K562 (cell line): ENCODE data around the gene ACAP2. TPM values are rescaled to one million over a fixed set of nuclear protein-coding genes. Genes with fewer than 3 reads are reported as not detected.
A peak's percentile ranks its signal among the peaks of the same experiment; 100 is the strongest.

Experiments used
- BCLAF1 ChIP-seq, 2 experiments: fragments of 450-650 bp in 1 of 2; IDR thresholded peaks; 2 replicates each; pipeline ENCODE4 v1.6.1; 2011 to 2017; ENCODE audit warnings: low read depth in 2 of 2, antibody characterized with exemption in 1 of 2, borderline replicate concordance in 1 of 2, low read length in 1 of 2, mild to moderate bottlenecking in 1 of 2, mixed read lengths in 1 of 2; ENCODE audit not compliant: control insufficient read depth in 1 of 2
- BMI1 ChIP-seq: fragments of 150-350 bp; IDR thresholded peaks from 2 replicates; pipeline ENCODE4 v1.6.1; 2014; ENCODE audit warnings: low read length
- CREB5 ChIP-seq: fragments of 250-450 bp; sonication (Bioruptor Pico); IDR thresholded peaks from 2 replicates; pipeline ENCODE4 v1.5.0; 2020; ENCODE audit warnings: mild to moderate bottlenecking
- HBP1 ChIP-seq: fragments of 450-650 bp; formaldehyde crosslinking; IDR thresholded peaks from 2 replicates; pipeline ENCODE4 v1.4.0; 2022; ENCODE audit warnings: missing genetic modification characterization
- HIVEP1 ChIP-seq: fragments of 250-450 bp; sonication (Bioruptor Pico); IDR thresholded peaks from 2 replicates; pipeline ENCODE4 v1.4.0; 2020; ENCODE audit warnings: mild to moderate bottlenecking
- HMG20B ChIP-seq: fragments of 250-450 bp; sonication (Bioruptor Pico); IDR thresholded peaks from 2 replicates; pipeline ENCODE4 v1.5.0; 2021; ENCODE audit warnings: mild to moderate bottlenecking
- NEUROD1 ChIP-seq: fragments of 150-350 bp; IDR thresholded peaks from 2 replicates; pipeline ENCODE4 v1.6.1; 2014; ENCODE audit warnings: borderline replicate concordance, low read length, low read depth; ENCODE audit not compliant: partially characterized antibody
- PRPF4 ChIP-seq: fragments of 200-400 bp; formaldehyde crosslinking; IDR thresholded peaks from one replicate; pipeline ENCODE4 v1.6.1; 2017; ENCODE audit warnings: low read length, low read depth, mild to moderate bottlenecking; ENCODE audit not compliant: insufficient read depth, poor library complexity, severe bottlenecking
- TAL1 ChIP-seq: fragments of 450-650 bp; IDR thresholded peaks from 2 replicates; pipeline ENCODE4 v1.6.1; 2016; ENCODE audit warnings: mild to moderate bottlenecking
- TCF15 ChIP-seq: fragments of 250-450 bp; sonication (Bioruptor Pico); IDR thresholded peaks from 2 replicates; pipeline ENCODE4 v1.8.0; 2022; ENCODE audit warnings: moderate library complexity, mild to moderate bottlenecking, inconsistent platforms
- THRB ChIP-seq: fragments of 450-650 bp; formaldehyde crosslinking; conservative IDR thresholded peaks from 2 replicates; pipeline ENCODE4 v1.4.0; 2022; ENCODE audit warnings: mild to moderate bottlenecking, missing genetic modification characterization
- TRIM24 ChIP-seq, 2 experiments: fragments of 450-650 bp; IDR thresholded peaks; 2 replicates each; pipeline ENCODE4 v1.6.1; 2016
- ZNF133 ChIP-seq: fragments of 250-450 bp; sonication (Bioruptor Pico); IDR thresholded peaks from 2 replicates; pipeline ENCODE4 v1.4.0; 2020; ENCODE audit warnings: mild to moderate bottlenecking
- ZNF586 ChIP-seq: fragments of 450-650 bp; formaldehyde crosslinking; conservative IDR thresholded peaks from 2 replicates; pipeline ENCODE4 v1.4.0; 2020; ENCODE audit warnings: mild to moderate bottlenecking, moderate library complexity
- ZNF639 ChIP-seq, 2 experiments: fragments of 200-800 bp in 1 of 2; sonication (Bioruptor generic) in 1 of 2; sonication (generic) in 1 of 2; formaldehyde crosslinking in 1 of 2; IDR thresholded peaks in 1 of 2; conservative IDR thresholded peaks in 1 of 2; 2 replicates each; pipeline versions ENCODE4 v1.5.0 to v1.6.1; 2016 to 2020; ENCODE audit warnings: missing compliant biosample characterization in 1 of 2, missing genetic modification characterization in 1 of 2, missing genetic modification reagents in 1 of 2
- ZNF668 ChIP-seq: fragments of 250-450 bp; sonication (Bioruptor Pico); IDR thresholded peaks from 2 replicates; pipeline ENCODE4 v1.8.0; 2022; ENCODE audit warnings: mild to moderate bottlenecking, inconsistent platforms
- polyA plus RNA-seq, 8 experiments: library from polyadenylated mRNA; depleted of rRNA in 4 of 8; stranded (reverse) in 5 of 8; unstranded in 3 of 8; fragments of >200 nt; fragmentation: Nextera tagmentation in 2 of 8; fragmentation: Illumina TruSeq in 1 of 8; extraction: Ambion mirVana in 2 of 8; extraction: Trizol in 1 of 8; gene quantifications; 2 replicates each; pipeline versions ENCODE4 v1.2.1 to v1.2.3, GENCODE V29; 2011 to 2014; ENCODE audit warnings: inconsistent platforms in 1 of 8, missing spikeins in 1 of 8
- total RNA-seq, 7 experiments: library from RNA; depleted of rRNA in 6 of 7; stranded (reverse); fragments of >200 nt in 6 of 7; fragmentation: Illumina TruSeq in 2 of 7; extraction: Trizol in 2 of 7; gene quantifications; 2 replicates each; pipeline versions ENCODE4 v1.2.1 to v1.2.3, GENCODE V29; 2011 to 2021; ENCODE audit warnings: low replicate concordance in 1 of 7

Gene ACAP2
- total and polyA plus RNA-seq, 9 of the 15 experiments (the other 6 are each of a cell fraction or from before 2014, with no cell fraction given), result 10.6 to 52.7 (median 34.4) TPM

GRCh38 chr3:195352895-195353488 lies 89.8 kb downstream of the ACAP2 start (continued):
- TF ChIP-seq TCF15 (CRISPR knock-in tag), result peak; percentile 28; the same call in 1 of the 2 replicates
- no peak for TF ChIP-seq NEUROD1
- TF ChIP-seq ZNF133, result no peak
- no peak for TF ChIP-seq CREB5 (CRISPR knock-in tag)
- no peak for TF ChIP-seq HIVEP1 (CRISPR knock-in tag)
- no peak for TF ChIP-seq ZNF639 (CRISPR knock-in tag; conservative IDR thresholded peaks at IDR 0.05 in 1 of 2, IDR thresholded peaks at IDR 0.05 in 1 of 2)
- no peak for TF ChIP-seq HBP1
- TF ChIP-seq ZNF668 (CRISPR knock-in tag), result peak; percentile 77
- no peak for TF ChIP-seq ZNF586 (CRISPR knock-in tag)
- TF ChIP-seq HMG20B (CRISPR knock-in tag), result no peak
- 0 out of 2 replicates have a peak, but pooled peaks have one; percentile 5 for TF ChIP-seq TAL1
- TF ChIP-seq TRIM24 (IDR thresholded peaks at IDR 0.05), result peak; percentile 74 to 89; a peak in 2 of 4 replicates
- TF ChIP-seq THRB (CRISPR knock-in tag), result no peak; the same call in 1 of the 2 replicates
- TF ChIP-seq PRPF4, result no peak
- TF ChIP-seq BMI1, result no peak
- TF ChIP-seq BCLAF1 (IDR thresholded peaks at IDR 0.05; ENCODE audit: borderline replicate concordance in 1 of 2, control insufficient read depth in 1 of 2, low read depth in 2 of 2, low read length in 1 of 2), result no peak
